ENCODE data around the gene ZSWIM1. TPM values are rescaled to one million over a fixed set of nuclear protein-coding genes. Genes with fewer than 3 reads are reported as not detected.

ZSWIM1 gene
- total RNA-seq, 4 donors from 2014 or later, result 9.7 to 18.4 (median 15.0) TPM

- Histone ChIP-seq H3K4me3 (no peak overlapping the region), H3K27me3 (no peaks in the 10 kb centered on the region), H3K27ac (no peak overlapping the region), H3K36me3 (peaks cover 58% of the 10 kb centered on the region), H3K9me3 (no peaks in the 10 kb centered on the region), H3K4me1 (peaks cover 6% of the 10 kb centered on the region)
- TF ChIP-seq CTCF (IDR thresholded peaks at IDR 0.05) (no peak), POLR2AphosphoS5 (IDR thresholded peaks at IDR 0.05) (no peak), POLR2A (IDR thresholded peaks at IDR 0.05) (no peak), EP300 (IDR thresholded peaks at IDR 0.05) (no peak)
- WGBS, result 96% methylated on average over 2 of the region's 2 CpGs
- no peak for DNase-seq (ENCODE audit: low spot score in 2 of 2)
These were observed 30.8 kb upstream of the ZSWIM1 start for GRCh38 chr20:45850238-45850637.

- Histone ChIP-seq H3K36me3 (peaks cover 51% of the 10 kb centered on the region), H3K4me3 (no peak overlapping the region), H3K27me3 (no peaks in the 10 kb centered on the region), H3K27ac (no peak overlapping the region), H3K4me1 (peaks cover 13% of the 10 kb centered on the region), H3K9me3 (no peaks in the 10 kb centered on the region)
- no peak for DNase-seq (ENCODE audit: low spot score in 2 of 2)
- WGBS, result 100% methylated on average over 1 of the region's 1 CpG
- TF ChIP-seq POLR2AphosphoS5 (IDR thresholded peaks at IDR 0.05) (no peak), POLR2A (IDR thresholded peaks at IDR 0.05) (no peak), CTCF (IDR thresholded peaks at IDR 0.05) (no peak), EP300 (IDR thresholded peaks at IDR 0.05) (no peak)
These were observed 30.1 kb upstream of the ZSWIM1 start for GRCh38 chr20:45850926-45851325.

GRCh38 chr20:45851501-45851900, 29.5 kb upstream of the ZSWIM1 start:
- Histone ChIP-seq H3K4me1 (peaks cover 18% of the 10 kb centered on the region), H3K4me3 (no peak overlapping the region), H3K27me3 (no peaks in the 10 kb centered on the region), H3K36me3 (peaks cover 46% of the 10 kb centered on the region), H3K9me3 (no peaks in the 10 kb centered on the region), H3K27ac (no peak overlapping the region)
- TF ChIP-seq EP300 (IDR thresholded peaks at IDR 0.05) (no peak), POLR2AphosphoS5 (IDR thresholded peaks at IDR 0.05) (no peak), CTCF (IDR thresholded peaks at IDR 0.05) (no peak), POLR2A (IDR thresholded peaks at IDR 0.05) (no peak)
- DNase-seq (ENCODE audit: low spot score in 2 of 2), result no peak

- no peaks in the 10 kb centered on the region for H3K9me3 ChIP-seq
- H3K4me3 ChIP-seq, result no peak overlapping the region
- H3K36me3 ChIP-seq, result peaks cover 38% of the 10 kb centered on the region
- no peak for DNase-seq (ENCODE audit: low spot score in 2 of 2)
- WGBS, result 96% methylated on average over 6 of the region's 6 CpGs
- no peaks in the 10 kb centered on the region for H3K27me3 ChIP-seq
- H3K27ac ChIP-seq, result no peak overlapping the region
- H3K4me1 ChIP-seq, result peaks cover 21% of the 10 kb centered on the region
- TF ChIP-seq POLR2AphosphoS5 (IDR thresholded peaks at IDR 0.05) (no peak), EP300 (IDR thresholded peaks at IDR 0.05) (no peak), POLR2A (IDR thresholded peaks at IDR 0.05) (no peak), CTCF (IDR thresholded peaks at IDR 0.05) (no peak)
These were observed 28.7 kb upstream of the ZSWIM1 start for GRCh38 chr20:45852326-45852725.

GRCh38 chr20:45853484-45853883, 27.5 kb upstream of the ZSWIM1 start:
- no peak for TF ChIP-seq EP300 (IDR thresholded peaks at IDR 0.05)
- no peak for TF ChIP-seq POLR2AphosphoS5 (IDR thresholded peaks at IDR 0.05)
- no peak for TF ChIP-seq POLR2A (IDR thresholded peaks at IDR 0.05)
- no peak for TF ChIP-seq CTCF (IDR thresholded peaks at IDR 0.05)
- Histone ChIP-seq H3K27ac (no peak overlapping the region), H3K4me1 (peaks cover 32% of the 10 kb centered on the region), H3K9me3 (no peaks in the 10 kb centered on the region), H3K4me3 (no peak overlapping the region), H3K27me3 (no peaks in the 10 kb centered on the region), H3K36me3 (peaks cover 27% of the 10 kb centered on the region)
- no peak for DNase-seq (ENCODE audit: low spot score in 2 of 2)
- WGBS, result 95% methylated on average over 2 of the region's 2 CpGs

Data from suprapubic skin (tissue), 4 donors.